HG02623 (cell line): ENCODE data around the gene FANCE.
"Not testable (repeated sequence)": the region's sequence is repeated elsewhere in the genome, so short reads cannot be mapped to it uniquely, and the experiment has no call there.

Experiments
- ATAC-seq: cut with Tn5 transposase; IDR thresholded peaks from one replicate; pipeline ENCODE4 v1.9.1; 2021; ENCODE audit warnings: moderate library complexity; ENCODE audit not compliant: unreplicated experiment

Gene FANCE

GRCh38 chr6:35429463-35429862 lies 22.7 kb upstream of the FANCE start:
- no peak for ATAC-seq

GRCh38 chr6:35432291-35432690 lies 19.8 kb upstream of the FANCE start:
- ATAC-seq = no peak

- not testable (repeated sequence) for ATAC-seq
Measured at GRCh38 chr6:35432702-35433101, 19.4 kb upstream of the FANCE start.

GRCh38 chr6:35435074-35435837 lies 16.9 kb upstream of the FANCE start:
- ATAC-seq = no peak

- no peak for ATAC-seq
Measured at GRCh38 chr6:35436071-35436857, 15.9 kb upstream of the FANCE start.

- not testable (repeated sequence) for ATAC-seq
Measured at GRCh38 chr6:35438378-35439065, 13.6 kb upstream of the FANCE start.

- ATAC-seq = no peak
Measured at GRCh38 chr6:35439308-35439707, 12.8 kb upstream of the FANCE start.

GRCh38 chr6:35441205-35441604 lies 10.9 kb upstream of the FANCE start:
- ATAC-seq = no peak

GRCh38 chr6:35441642-35442041 lies 10.5 kb upstream of the FANCE start:
- no peak for ATAC-seq

- ATAC-seq = no peak
Measured at GRCh38 chr6:35442693-35443092, 9.4 kb upstream of the FANCE start.

- no peak for ATAC-seq
Measured at GRCh38 chr6:35443341-35444030, 8.7 kb upstream of the FANCE start.

GRCh38 chr6:35445691-35446090 lies 6.4 kb upstream of the FANCE start:
- no peak for ATAC-seq

- no peak for ATAC-seq
Measured at GRCh38 chr6:35448191-35448590, 3.9 kb upstream of the FANCE start.

- no peak for ATAC-seq
Measured at GRCh38 chr6:35449287-35449881, 2.8 kb upstream of the FANCE start.

- no peak for ATAC-seq
Measured at GRCh38 chr6:35451354-35452182, 570 bp upstream of the FANCE start.

GRCh38 chr6:35453236-35453635 lies 1.1 kb downstream of the FANCE start:
- ATAC-seq = no peak

- no peak for ATAC-seq
Measured at GRCh38 chr6:35454391-35455110, 2.4 kb downstream of the FANCE start.

- no peak for ATAC-seq
Measured at GRCh38 chr6:35457907-35458306, 5.8 kb downstream of the FANCE start.

- no peak for ATAC-seq
Measured at GRCh38 chr6:35461270-35461669, 9.1 kb downstream of the FANCE start.
